Panc1 (cell line): Measurements from ENCODE around the gene CSKMT.

Experiments
- POLR2AphosphoS5 ChIP-seq: IDR thresholded peaks from 2 replicates; pipeline ENCODE4 v1.6.1; 2012; ENCODE audit warnings: mild to moderate bottlenecking, low read depth, low read length, moderate library complexity
- SIN3A ChIP-seq: IDR thresholded peaks from 2 replicates; pipeline ENCODE4 v1.6.1; 2012; ENCODE audit warnings: low read depth, mild to moderate bottlenecking, low read length, moderate library complexity, borderline replicate concordance; ENCODE audit not compliant: insufficient read depth
- TF ChIP-seq, protein P1 (sequence below): fragments of 450-650 bp; IDR thresholded peaks from 2 replicates; pipeline ENCODE4 v1.5.1; 2017; ENCODE audit warnings: mild to moderate bottlenecking
- TF ChIP-seq, protein P2 (sequence below), 2 experiments: IDR thresholded peaks; 2 replicates each; pipeline ENCODE4 v1.6.1; 2011 to 2012; ENCODE audit warnings: low read depth in 2 of 2, control low read depth in 1 of 2, low read length in 1 of 2, mild to moderate bottlenecking in 1 of 2, moderate library complexity in 1 of 2; ENCODE audit not compliant: insufficient read depth in 1 of 2

DNA sequence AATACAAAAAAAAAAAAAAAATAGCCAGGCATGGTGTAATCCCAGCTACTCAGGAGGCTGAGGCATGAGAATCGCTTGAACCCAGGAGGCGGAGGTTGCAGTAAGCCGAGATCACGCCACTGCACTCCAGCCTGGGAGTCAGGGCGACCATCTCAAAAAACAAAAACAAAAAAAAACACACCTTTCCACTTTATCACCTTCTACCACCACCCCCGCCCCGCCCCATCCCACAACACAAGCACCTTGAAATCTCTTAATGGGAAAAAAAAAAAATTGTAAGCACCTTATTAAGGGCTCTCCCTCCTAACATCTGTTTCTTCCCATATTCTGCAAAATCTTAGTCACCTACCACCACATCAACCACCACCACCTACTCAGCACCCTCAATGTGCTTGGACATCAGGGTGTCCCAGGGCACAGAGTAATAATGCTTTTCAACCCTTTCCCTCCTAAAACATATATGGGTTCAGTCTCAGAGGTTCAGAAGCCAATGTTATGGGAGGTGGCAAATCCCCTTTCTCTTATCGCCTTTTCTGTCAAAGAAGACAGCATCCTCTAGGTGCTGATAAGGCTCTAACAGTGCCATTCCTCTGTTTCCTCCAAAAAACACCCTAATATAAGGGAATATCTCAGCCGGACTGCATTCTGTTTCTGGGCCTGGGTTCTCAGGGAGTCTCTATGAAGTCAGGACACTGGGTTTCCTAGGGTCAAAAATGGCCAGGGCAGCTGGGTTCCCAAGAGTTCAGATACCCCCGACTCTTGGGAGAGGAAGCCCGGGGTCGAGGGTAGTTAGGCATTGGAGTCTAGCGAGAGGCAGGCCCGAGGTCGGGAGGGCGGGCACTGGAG, 12.7 kb upstream of the CSKMT start:
- TF ChIP-seq, protein P1, sequence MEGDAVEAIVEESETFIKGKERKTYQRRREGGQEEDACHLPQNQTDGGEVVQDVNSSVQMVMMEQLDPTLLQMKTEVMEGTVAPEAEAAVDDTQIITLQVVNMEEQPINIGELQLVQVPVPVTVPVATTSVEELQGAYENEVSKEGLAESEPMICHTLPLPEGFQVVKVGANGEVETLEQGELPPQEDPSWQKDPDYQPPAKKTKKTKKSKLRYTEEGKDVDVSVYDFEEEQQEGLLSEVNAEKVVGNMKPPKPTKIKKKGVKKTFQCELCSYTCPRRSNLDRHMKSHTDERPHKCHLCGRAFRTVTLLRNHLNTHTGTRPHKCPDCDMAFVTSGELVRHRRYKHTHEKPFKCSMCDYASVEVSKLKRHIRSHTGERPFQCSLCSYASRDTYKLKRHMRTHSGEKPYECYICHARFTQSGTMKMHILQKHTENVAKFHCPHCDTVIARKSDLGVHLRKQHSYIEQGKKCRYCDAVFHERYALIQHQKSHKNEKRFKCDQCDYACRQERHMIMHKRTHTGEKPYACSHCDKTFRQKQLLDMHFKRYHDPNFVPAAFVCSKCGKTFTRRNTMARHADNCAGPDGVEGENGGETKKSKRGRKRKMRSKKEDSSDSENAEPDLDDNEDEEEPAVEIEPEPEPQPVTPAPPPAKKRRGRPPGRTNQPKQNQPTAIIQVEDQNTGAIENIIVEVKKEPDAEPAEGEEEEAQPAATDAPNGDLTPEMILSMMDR, result no peak
- no peak for TF ChIP-seq POLR2AphosphoS5
- TF ChIP-seq SIN3A, result no peak
- TF ChIP-seq, protein P2, sequence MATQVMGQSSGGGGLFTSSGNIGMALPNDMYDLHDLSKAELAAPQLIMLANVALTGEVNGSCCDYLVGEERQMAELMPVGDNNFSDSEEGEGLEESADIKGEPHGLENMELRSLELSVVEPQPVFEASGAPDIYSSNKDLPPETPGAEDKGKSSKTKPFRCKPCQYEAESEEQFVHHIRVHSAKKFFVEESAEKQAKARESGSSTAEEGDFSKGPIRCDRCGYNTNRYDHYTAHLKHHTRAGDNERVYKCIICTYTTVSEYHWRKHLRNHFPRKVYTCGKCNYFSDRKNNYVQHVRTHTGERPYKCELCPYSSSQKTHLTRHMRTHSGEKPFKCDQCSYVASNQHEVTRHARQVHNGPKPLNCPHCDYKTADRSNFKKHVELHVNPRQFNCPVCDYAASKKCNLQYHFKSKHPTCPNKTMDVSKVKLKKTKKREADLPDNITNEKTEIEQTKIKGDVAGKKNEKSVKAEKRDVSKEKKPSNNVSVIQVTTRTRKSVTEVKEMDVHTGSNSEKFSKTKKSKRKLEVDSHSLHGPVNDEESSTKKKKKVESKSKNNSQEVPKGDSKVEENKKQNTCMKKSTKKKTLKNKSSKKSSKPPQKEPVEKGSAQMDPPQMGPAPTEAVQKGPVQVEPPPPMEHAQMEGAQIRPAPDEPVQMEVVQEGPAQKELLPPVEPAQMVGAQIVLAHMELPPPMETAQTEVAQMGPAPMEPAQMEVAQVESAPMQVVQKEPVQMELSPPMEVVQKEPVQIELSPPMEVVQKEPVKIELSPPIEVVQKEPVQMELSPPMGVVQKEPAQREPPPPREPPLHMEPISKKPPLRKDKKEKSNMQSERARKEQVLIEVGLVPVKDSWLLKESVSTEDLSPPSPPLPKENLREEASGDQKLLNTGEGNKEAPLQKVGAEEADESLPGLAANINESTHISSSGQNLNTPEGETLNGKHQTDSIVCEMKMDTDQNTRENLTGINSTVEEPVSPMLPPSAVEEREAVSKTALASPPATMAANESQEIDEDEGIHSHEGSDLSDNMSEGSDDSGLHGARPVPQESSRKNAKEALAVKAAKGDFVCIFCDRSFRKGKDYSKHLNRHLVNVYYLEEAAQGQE (IDR thresholded peaks at IDR 0.05; ENCODE audit: insufficient read depth in 1 of 2, low read depth in 2 of 2, low read length in 1 of 2), result no peak
